SK-N-SH treated with all-trans-retinoic acid at 6 μM for 48 hours (cell line): ENCODE results near the gene OGDHL.

Experiments
- ARNTL ChIP-seq: fragments of 450-650 bp; formaldehyde crosslinking; IDR thresholded peaks from 2 replicates; pipeline ENCODE4 v1.5.0; 2020; ENCODE audit warnings: low read depth, mild to moderate bottlenecking, moderate library complexity, borderline replicate concordance
- BACH2 ChIP-seq: fragments of 250-450 bp; sonication (Bioruptor Pico); IDR thresholded peaks from 2 replicates; pipeline ENCODE4 v1.9.0; 2021; ENCODE audit warnings: mild to moderate bottlenecking, borderline replicate concordance
- CREB5 ChIP-seq: fragments of 250-450 bp; sonication (Bioruptor Pico); IDR thresholded peaks from 2 replicates; pipeline ENCODE4 v1.5.1; 2020; ENCODE audit warnings: low read depth, mild to moderate bottlenecking, moderate library complexity
- CSRNP3 ChIP-seq: fragments of 250-450 bp; sonication (Bioruptor Pico); IDR thresholded peaks from 2 replicates; pipeline ENCODE4 v1.5.1; 2021; ENCODE audit warnings: mild to moderate bottlenecking, moderate library complexity
- ESRRG ChIP-seq: fragments of 250-450 bp; sonication (Bioruptor Pico); IDR thresholded peaks from 2 replicates; pipeline ENCODE4 v1.6.1; 2021; ENCODE audit warnings: mild to moderate bottlenecking
- ISL1 ChIP-seq: fragments of 250-450 bp; sonication (Bioruptor Pico); IDR thresholded peaks from 2 replicates; pipeline ENCODE4 v2.1.2; 2022; ENCODE audit warnings: mild to moderate bottlenecking, moderate library complexity
- PATZ1 ChIP-seq: fragments of 250-450 bp; sonication (Bioruptor Pico); IDR thresholded peaks from 2 replicates; pipeline ENCODE4 v1.8.0; 2020; ENCODE audit warnings: mild to moderate bottlenecking, moderate library complexity, borderline replicate concordance
- PPARA ChIP-seq: fragments of 250-450 bp; sonication (Bioruptor Pico); IDR thresholded peaks from 2 replicates; pipeline ENCODE4 v1.5.0; 2020; ENCODE audit warnings: mild to moderate bottlenecking, borderline replicate concordance
- RARB ChIP-seq: fragments of 250-450 bp; sonication (Bioruptor Pico); IDR thresholded peaks from 2 replicates; pipeline ENCODE4 v1.8.0; 2021; ENCODE audit warnings: mild to moderate bottlenecking, moderate library complexity
- SNAI2 ChIP-seq: fragments of 250-450 bp; sonication (Bioruptor Pico); IDR thresholded peaks from 2 replicates; pipeline ENCODE4 v1.5.0; 2020; ENCODE audit warnings: mild to moderate bottlenecking, moderate library complexity
- TCF4 ChIP-seq: fragments of 250-450 bp; sonication (Bioruptor Pico); IDR thresholded peaks from 2 replicates; pipeline ENCODE4 v1.8.0; 2021; ENCODE audit warnings: mild to moderate bottlenecking, moderate library complexity, borderline replicate concordance
- TOX ChIP-seq: fragments of 250-450 bp; sonication (Bioruptor Pico); IDR thresholded peaks from 2 replicates; pipeline ENCODE4 v1.8.0; 2021; ENCODE audit warnings: mild to moderate bottlenecking, moderate library complexity, borderline replicate concordance
- ZFP3 ChIP-seq: fragments of 250-450 bp; sonication (Bioruptor Pico); IDR thresholded peaks from 2 replicates; pipeline ENCODE4 v1.5.0; 2020; ENCODE audit warnings: mild to moderate bottlenecking, moderate library complexity
- TF ChIP-seq, protein P1 (sequence below): fragments of 250-450 bp; sonication (Bioruptor Pico); IDR thresholded peaks from 2 replicates; pipeline ENCODE4 v1.5.0; 2020; ENCODE audit warnings: mild to moderate bottlenecking, moderate library complexity

DNA sequence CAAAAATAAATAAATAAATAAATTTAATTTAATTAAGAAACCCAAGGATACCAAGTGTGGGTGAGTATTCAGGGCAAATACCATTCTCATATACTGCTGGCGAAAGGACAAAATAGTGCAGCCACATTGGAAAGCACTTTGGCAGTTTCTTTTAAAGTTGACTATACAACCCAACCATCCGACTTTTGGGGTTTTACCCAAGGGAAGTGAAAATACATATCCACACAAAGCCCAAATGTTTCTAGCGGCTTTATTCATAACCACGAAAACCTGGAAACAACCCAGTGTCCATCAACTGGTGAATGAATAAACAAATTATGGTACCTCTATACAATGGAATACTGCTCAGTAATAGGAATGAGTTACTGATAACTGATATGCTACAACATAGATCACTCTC lies 36.2 kb upstream of the OGDHL start:
- TF ChIP-seq SNAI2 = no peak
- no peak for TF ChIP-seq BACH2 (CRISPR knock-in tag)
- no peak for TF ChIP-seq PATZ1
- TF ChIP-seq, protein P1, sequence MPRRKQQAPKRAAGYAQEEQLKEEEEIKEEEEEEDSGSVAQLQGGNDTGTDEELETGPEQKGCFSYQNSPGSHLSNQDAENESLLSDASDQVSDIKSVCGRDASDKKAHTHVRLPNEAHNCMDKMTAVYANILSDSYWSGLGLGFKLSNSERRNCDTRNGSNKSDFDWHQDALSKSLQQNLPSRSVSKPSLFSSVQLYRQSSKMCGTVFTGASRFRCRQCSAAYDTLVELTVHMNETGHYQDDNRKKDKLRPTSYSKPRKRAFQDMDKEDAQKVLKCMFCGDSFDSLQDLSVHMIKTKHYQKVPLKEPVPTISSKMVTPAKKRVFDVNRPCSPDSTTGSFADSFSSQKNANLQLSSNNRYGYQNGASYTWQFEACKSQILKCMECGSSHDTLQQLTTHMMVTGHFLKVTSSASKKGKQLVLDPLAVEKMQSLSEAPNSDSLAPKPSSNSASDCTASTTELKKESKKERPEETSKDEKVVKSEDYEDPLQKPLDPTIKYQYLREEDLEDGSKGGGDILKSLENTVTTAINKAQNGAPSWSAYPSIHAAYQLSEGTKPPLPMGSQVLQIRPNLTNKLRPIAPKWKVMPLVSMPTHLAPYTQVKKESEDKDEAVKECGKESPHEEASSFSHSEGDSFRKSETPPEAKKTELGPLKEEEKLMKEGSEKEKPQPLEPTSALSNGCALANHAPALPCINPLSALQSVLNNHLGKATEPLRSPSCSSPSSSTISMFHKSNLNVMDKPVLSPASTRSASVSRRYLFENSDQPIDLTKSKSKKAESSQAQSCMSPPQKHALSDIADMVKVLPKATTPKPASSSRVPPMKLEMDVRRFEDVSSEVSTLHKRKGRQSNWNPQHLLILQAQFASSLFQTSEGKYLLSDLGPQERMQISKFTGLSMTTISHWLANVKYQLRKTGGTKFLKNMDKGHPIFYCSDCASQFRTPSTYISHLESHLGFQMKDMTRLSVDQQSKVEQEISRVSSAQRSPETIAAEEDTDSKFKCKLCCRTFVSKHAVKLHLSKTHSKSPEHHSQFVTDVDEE (CRISPR knock-in tag) = no peak
- TF ChIP-seq TCF4 (CRISPR knock-in tag) = no peak
- no peak for TF ChIP-seq TOX
- no peak for TF ChIP-seq ESRRG (CRISPR knock-in tag)
- no peak for TF ChIP-seq ZFP3 (CRISPR knock-in tag)
- no peak for TF ChIP-seq CSRNP3 (CRISPR knock-in tag)
- no peak for TF ChIP-seq PPARA (CRISPR knock-in tag)
- TF ChIP-seq ISL1 (CRISPR knock-in tag) = no peak
- no peak for TF ChIP-seq ARNTL (CRISPR knock-in tag)
- TF ChIP-seq RARB (CRISPR knock-in tag) = no peak
- TF ChIP-seq CREB5 (CRISPR knock-in tag) = no peak
